Neural progenitor cell (in vitro differentiated cells): ENCODE results near the gene IQSEC2.

ENCODE experiments used
- EZH2 ChIP-seq: fragments of 200-600 bp; sonication (generic); IDR thresholded peaks from 2 replicates; pipeline ENCODE4 v1.6.1; 2017; ENCODE audit warnings: antibody characterized with exemption, mild to moderate bottlenecking, moderate library complexity
- TF ChIP-seq, protein P1 (sequence below): fragments of 200-600 bp; sonication (generic); IDR thresholded peaks from 2 replicates; pipeline ENCODE4 v1.5.1; 2017; ENCODE audit warnings: antibody characterized with exemption, mild to moderate bottlenecking

- TF ChIP-seq, protein P1, sequence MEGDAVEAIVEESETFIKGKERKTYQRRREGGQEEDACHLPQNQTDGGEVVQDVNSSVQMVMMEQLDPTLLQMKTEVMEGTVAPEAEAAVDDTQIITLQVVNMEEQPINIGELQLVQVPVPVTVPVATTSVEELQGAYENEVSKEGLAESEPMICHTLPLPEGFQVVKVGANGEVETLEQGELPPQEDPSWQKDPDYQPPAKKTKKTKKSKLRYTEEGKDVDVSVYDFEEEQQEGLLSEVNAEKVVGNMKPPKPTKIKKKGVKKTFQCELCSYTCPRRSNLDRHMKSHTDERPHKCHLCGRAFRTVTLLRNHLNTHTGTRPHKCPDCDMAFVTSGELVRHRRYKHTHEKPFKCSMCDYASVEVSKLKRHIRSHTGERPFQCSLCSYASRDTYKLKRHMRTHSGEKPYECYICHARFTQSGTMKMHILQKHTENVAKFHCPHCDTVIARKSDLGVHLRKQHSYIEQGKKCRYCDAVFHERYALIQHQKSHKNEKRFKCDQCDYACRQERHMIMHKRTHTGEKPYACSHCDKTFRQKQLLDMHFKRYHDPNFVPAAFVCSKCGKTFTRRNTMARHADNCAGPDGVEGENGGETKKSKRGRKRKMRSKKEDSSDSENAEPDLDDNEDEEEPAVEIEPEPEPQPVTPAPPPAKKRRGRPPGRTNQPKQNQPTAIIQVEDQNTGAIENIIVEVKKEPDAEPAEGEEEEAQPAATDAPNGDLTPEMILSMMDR, result no peak
- TF ChIP-seq EZH2, result no peak
These were observed 34.9 kb upstream of the IQSEC2 start for GRCh38 chrX:53316111-53316859.
